CD4-positive, alpha-beta T cell treated with Interleukin-17A for 1 hour (primary cell): ENCODE data around the gene STK31.
"Not testable (repeated sequence)": the region's sequence is repeated elsewhere in the genome, so short reads cannot be mapped to it uniquely, and the experiment has no call there.

Source experiments
- DNase-seq: peaks from one replicate; pipeline ENCODE4 v3.0.0-alpha.2; 2020

The STK31 gene

GRCh38 chr7:23713285-23714149, 3.5 kb downstream of the STK31 start:
- DNase-seq: no peak

GRCh38 chr7:23714150-23714464, 4.1 kb downstream of the STK31 start:
- no peak for DNase-seq

- no peak for DNase-seq
Observed at GRCh38 chr7:23714579-23714978, 4.6 kb downstream of the STK31 start.

GRCh38 chr7:23715099-23715498, 5.1 kb downstream of the STK31 start:
- no peak for DNase-seq

GRCh38 chr7:23717788-23718187, 7.8 kb downstream of the STK31 start:
- no peak for DNase-seq

GRCh38 chr7:23721456-23721855, 11.4 kb downstream of the STK31 start:
- no peak for DNase-seq

GRCh38 chr7:23722587-23723216, 12.7 kb downstream of the STK31 start:
- DNase-seq: not testable (repeated sequence)

- not testable (repeated sequence) for DNase-seq
Observed at GRCh38 chr7:23724113-23724512, 14.1 kb downstream of the STK31 start.

- DNase-seq: no peak
Observed at GRCh38 chr7:23742051-23742450, 32.0 kb downstream of the STK31 start.

GRCh38 chr7:23743226-23743625, 33.2 kb downstream of the STK31 start:
- no peak for DNase-seq

GRCh38 chr7:23746629-23747028, 36.6 kb downstream of the STK31 start:
- DNase-seq: no peak

- DNase-seq: no peak
Observed at GRCh38 chr7:23751852-23752251, 41.8 kb downstream of the STK31 start.

GRCh38 chr7:23758839-23759238, 48.8 kb downstream of the STK31 start:
- not testable (repeated sequence) for DNase-seq

- no peak for DNase-seq
Observed at GRCh38 chr7:23759671-23760391, 49.8 kb downstream of the STK31 start.

GRCh38 chr7:23765943-23766342, 55.9 kb downstream of the STK31 start:
- DNase-seq: no peak

GRCh38 chr7:23767514-23767913, 57.5 kb downstream of the STK31 start:
- DNase-seq: no peak

- DNase-seq: no peak
Observed at GRCh38 chr7:23768022-23768421, 58.0 kb downstream of the STK31 start.

GRCh38 chr7:23779185-23779800, 69.3 kb downstream of the STK31 start:
- DNase-seq: not testable (repeated sequence)

- no peak for DNase-seq
Observed at GRCh38 chr7:23783115-23783514, 73.1 kb downstream of the STK31 start.

GRCh38 chr7:23787272-23787671, 77.3 kb downstream of the STK31 start:
- no peak for DNase-seq

- DNase-seq: no peak
Observed at GRCh38 chr7:23788843-23789242, 78.8 kb downstream of the STK31 start.

GRCh38 chr7:23791721-23792120, 81.7 kb downstream of the STK31 start:
- no peak for DNase-seq

GRCh38 chr7:23802720-23803397, 92.8 kb downstream of the STK31 start:
- no peak for DNase-seq
